Heart left ventricle (tissue), 13 donors: Measurements from ENCODE around the gene NFATC1.

Experiments used
- CTCF ChIP-seq, 12 donors: fragments of 200-600 bp; sonication (generic) in 4 of 12; IDR thresholded peaks; one replicate each; pipeline versions ENCODE4 v1.5.0 to v1.8.0; 2018 to 2022; ENCODE audit warnings: antibody characterized with exemption in 12 of 12, mild to moderate bottlenecking in 5 of 12
- POLR2A ChIP-seq, 2 donors: fragments of 450-650 bp; IDR thresholded peaks; one replicate each; pipeline ENCODE4 v1.6.1; 2017; ENCODE audit warnings: antibody characterized with exemption in 2 of 2, mild to moderate bottlenecking in 2 of 2, moderate library complexity in 2 of 2
- donor health status: ischemic (EF 13 %, LVEDD 7.1; RV severe dilation, severe dysfunction).
- donor health status: DM: no; HTN: yes; CAD: no.
- donor health status: DM: no; HTN: no; CAD: no.
- donor health status: ischemic (EF 25% LVEDD 6.9; RV normal size, moderate dysfunction).
- donor health status: ischemic (EF 25% LVEDD 5.7; RV mildly dilated, moderate dysfunction).
- donor health status: ischemic (EF 35%, LVEDD 5.7; RV mildly dilated, moderate dysfunction).
- donor health status: nonischemic (EF 11% LVEDD 7.7; RV severe dilation, severe dysfunction).
- donor health status: DM: yes; HTN: yes; CAD: no.
- donor health status: PGD.
- donor health status: ischemic (EF 29% LVEDD 5.4; RV normal size, mild dysfunction).
- donor health status: nonischemic (EF 23%, LVEDD 6.1; RV moderate dilation, normal function).

- no peak for TF ChIP-seq POLR2A (IDR thresholded peaks at IDR 0.05)
- TF ChIP-seq CTCF (IDR thresholded peaks at IDR 0.05): no peak
Observed at GRCh38 chr18:79392226-79392625, 3.5 kb upstream of the NFATC1 start.
